Neutrophil (primary cell): ENCODE results near the gene GGNBP2.

Experiments used
- H3K27ac ChIP-seq: fragments of 200-600 bp; sonication (generic); 2 replicates; pipeline ENCODE4 v1.5.1; 2016; ENCODE audit warnings: mild to moderate bottlenecking, moderate library complexity
- H3K27me3 ChIP-seq: fragments of 200-600 bp; sonication (generic); 2 replicates; pipeline ENCODE4 v1.6.0; 2016; ENCODE audit warnings: mild to moderate bottlenecking
- H3K36me3 ChIP-seq: fragments of 200-600 bp; sonication (generic); 2 replicates; pipeline ENCODE4 v1.5.1; 2017
- H3K4me1 ChIP-seq, 2 experiments: fragments of 200-600 bp in 1 of 2; sonication (generic) in 1 of 2; 1 replicate in 1 of 2; 2 replicates in 1 of 2; pipeline versions ENCODE4 v1.5.1 to v1.6.1; 2013 to 2016; ENCODE audit warnings: low read depth in 1 of 2, low read length in 1 of 2, mild to moderate bottlenecking in 1 of 2, moderate library complexity in 1 of 2; ENCODE audit not compliant: control insufficient read depth in 1 of 2, insufficient read depth in 1 of 2
- H3K4me3 ChIP-seq, 2 experiments: fragments of 200-600 bp in 1 of 2; sonication (generic) in 1 of 2; 1 replicate in 1 of 2; 2 replicates in 1 of 2; pipeline ENCODE4 v1.5.1; 2013 to 2016; ENCODE audit warnings: low read depth in 1 of 2, low read length in 1 of 2, mild to moderate bottlenecking in 1 of 2, moderate library complexity in 1 of 2
- H3K9me3 ChIP-seq: fragments of 200-600 bp; sonication (generic); 2 replicates; pipeline ENCODE4 v1.5.1; 2016
- CTCF ChIP-seq: fragments of 200-600 bp; sonication (generic); IDR thresholded peaks from 2 replicates; pipeline ENCODE4 v1.5.1; 2016; ENCODE audit warnings: antibody characterized with exemption

Gene GGNBP2

DNA sequence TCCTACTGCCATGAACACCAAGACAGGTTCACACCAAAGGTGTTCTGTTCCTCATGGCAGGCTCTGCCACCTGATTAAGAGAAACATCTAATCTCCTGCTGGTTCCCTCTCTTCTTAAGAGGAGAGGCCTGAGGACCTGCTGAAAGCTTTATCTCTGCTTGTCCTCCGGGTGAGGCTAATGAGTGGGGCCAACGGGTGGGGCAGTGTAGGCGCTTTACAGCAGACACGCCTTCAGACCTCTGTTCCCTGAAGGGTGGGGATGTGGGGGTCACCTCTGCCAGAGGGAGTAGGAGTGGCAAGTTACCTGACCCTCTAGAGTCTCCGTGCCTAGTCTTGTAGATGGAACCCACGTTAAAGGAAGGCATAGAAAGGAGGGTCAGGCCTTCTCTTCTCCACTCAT lies 52.5 kb downstream of the GGNBP2 start:
- H3K4me3 ChIP-seq: no peak overlapping the region
- H3K27ac ChIP-seq: no peak overlapping the region
- no peaks in the 10 kb centered on the region for H3K36me3 ChIP-seq
- no peak for TF ChIP-seq CTCF
- H3K27me3 ChIP-seq: peaks cover 22% of the 10 kb centered on the region
- peaks cover 19 to 22% of the 10 kb centered on the region in 2 experiments for H3K4me1 ChIP-seq
- H3K9me3 ChIP-seq: no peaks in the 10 kb centered on the region

- peaks cover 24 to 26% of the 10 kb centered on the region in 2 experiments for H3K4me1 ChIP-seq
- H3K36me3 ChIP-seq: no peaks in the 10 kb centered on the region
- no peak overlapping the region for H3K27ac ChIP-seq
- H3K9me3 ChIP-seq: no peaks in the 10 kb centered on the region
- H3K27me3 ChIP-seq: peaks cover 13% of the 10 kb centered on the region
- H3K4me3 ChIP-seq: no peak overlapping the region
- no peak for TF ChIP-seq CTCF
Observed at GRCh38 chr17:36597866-36598777, 53.4 kb downstream of the GGNBP2 start.

GRCh38 chr17:36598951-36599401 lies 54.3 kb downstream of the GGNBP2 start:
- no peaks in the 10 kb centered on the region for H3K9me3 ChIP-seq
- H3K27ac ChIP-seq: no peak overlapping the region
- H3K27me3 ChIP-seq: peaks cover 4% of the 10 kb centered on the region
- TF ChIP-seq CTCF: no peak
- peaks cover 33 to 34% of the 10 kb centered on the region in 2 experiments for H3K4me1 ChIP-seq
- H3K36me3 ChIP-seq: no peaks in the 10 kb centered on the region
- H3K4me3 ChIP-seq: no peak overlapping the region

DNA sequence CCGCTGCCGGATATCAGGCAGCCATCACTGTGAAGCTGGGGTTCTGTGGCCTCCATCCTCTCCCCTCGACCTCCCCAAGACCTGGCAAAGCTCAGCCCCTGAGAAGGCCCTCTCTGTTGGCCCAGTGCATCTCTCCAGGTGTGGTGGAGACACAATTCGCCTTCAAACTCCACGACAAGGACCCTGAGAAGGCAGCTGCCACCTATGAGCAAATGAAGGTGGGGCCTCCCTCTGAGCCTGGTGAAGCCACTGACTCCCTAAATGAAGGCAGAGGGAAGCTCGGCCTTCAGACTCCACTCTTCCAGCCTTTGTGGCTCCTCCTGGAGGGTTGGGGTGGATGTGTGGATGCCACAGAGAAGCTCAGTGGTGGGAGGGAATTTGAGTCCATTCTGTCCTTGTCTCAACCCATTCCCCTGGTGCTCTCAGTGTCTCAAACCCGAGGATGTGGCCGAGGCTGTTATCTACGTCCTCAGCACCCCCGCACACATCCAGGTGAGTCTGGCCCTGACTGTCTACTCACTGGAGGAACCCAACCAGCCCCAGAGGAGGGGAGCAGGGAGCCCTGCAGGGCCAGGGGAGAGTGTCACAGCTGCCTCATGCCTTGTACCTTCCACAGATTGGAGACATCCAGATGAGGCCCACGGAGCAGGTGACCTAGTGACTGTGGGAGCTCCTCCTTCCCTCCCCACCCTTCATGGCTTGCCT lies 55.0 kb downstream of the GGNBP2 start:
- Histone ChIP-seq H3K4me3 (no peak overlapping the region), H3K9me3 (no peaks in the 10 kb centered on the region), H3K27ac (no peak overlapping the region), H3K4me1 (peaks cover 35% of the 10 kb centered on the region in 2 experiments), H3K36me3 (no peaks in the 10 kb centered on the region), H3K27me3 (no peaks in the 10 kb centered on the region)
- TF ChIP-seq CTCF: no peak

DNA sequence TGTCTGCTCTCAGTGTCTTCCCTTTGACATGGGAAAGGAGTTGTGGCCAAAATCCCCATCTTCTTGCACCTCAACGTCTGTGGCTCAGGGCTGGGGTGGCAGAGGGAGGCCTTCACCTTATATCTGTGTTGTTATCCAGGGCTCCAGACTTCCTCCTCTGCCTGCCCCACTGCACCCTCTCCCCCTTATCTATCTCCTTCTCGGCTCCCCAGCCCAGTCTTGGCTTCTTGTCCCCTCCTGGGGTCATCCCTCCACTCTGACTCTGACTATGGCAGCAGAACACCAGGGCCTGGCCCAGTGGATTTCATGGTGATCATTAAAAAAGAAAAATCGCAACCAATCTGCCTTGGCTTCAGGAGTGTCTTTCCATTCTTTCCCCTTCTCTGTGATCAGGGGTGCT lies 55.7 kb downstream of the GGNBP2 start:
- no peaks in the 10 kb centered on the region for H3K27me3 ChIP-seq
- no peaks in the 10 kb centered on the region for H3K9me3 ChIP-seq
- no peaks in the 10 kb centered on the region for H3K36me3 ChIP-seq
- peaks cover 35% of the 10 kb centered on the region in 2 experiments for H3K4me1 ChIP-seq
- TF ChIP-seq CTCF: no peak
- peak overlapping the region; percentile 80 to 91 for H3K4me3 ChIP-seq
- H3K27ac ChIP-seq: peak overlapping the region; percentile 55
